IPS-18a (cell line): ENCODE results near the gene PLXDC2.
"Not testable (repeated sequence)": the region's sequence is repeated elsewhere in the genome, so short reads cannot be mapped to it uniquely, and the experiment has no call there.

Experiments used
- H3K27ac ChIP-seq: one replicate; pipeline ENCODE4 v1.5.1; 2013; ENCODE audit warnings: low read length
- H3K27me3 ChIP-seq: one replicate; pipeline ENCODE4 v1.6.1; 2013; ENCODE audit warnings: mild to moderate bottlenecking, low read length; ENCODE audit not compliant: control insufficient read depth, insufficient read depth
- H3K36me3 ChIP-seq: one replicate; pipeline ENCODE4 v1.6.1; 2013; ENCODE audit warnings: low read depth, low read length; ENCODE audit not compliant: control insufficient read depth
- H3K4me1 ChIP-seq: one replicate; pipeline ENCODE4 v1.6.1; 2013; ENCODE audit warnings: low read depth, low read length; ENCODE audit not compliant: control insufficient read depth
- H3K4me3 ChIP-seq: one replicate; pipeline ENCODE4 v1.5.1; 2013; ENCODE audit warnings: low read length
- H3K9ac ChIP-seq: one replicate; pipeline ENCODE4 v1.6.1; 2013; ENCODE audit warnings: mild to moderate bottlenecking, low read length, moderate library complexity
- H3K9me3 ChIP-seq: one replicate; pipeline ENCODE4 v1.6.1; 2013; ENCODE audit warnings: low read depth, low read length; ENCODE audit not compliant: control insufficient read depth

The PLXDC2 gene

GRCh38 chr10:19816411-19817230, at the start of gene PLXDC2:
PLXDC2 (plus strand) TSS chr10:19816432.
- Histone ChIP-seq H3K9me3 (no peaks in the 10 kb centered on the region), H3K36me3 (peaks cover 4% of the 10 kb centered on the region), H3K4me3 (peak within 1 kb of the TSS; percentile 97), H3K9ac (peak within 1 kb of the TSS; percentile 89), H3K27me3 (no peaks in the 10 kb centered on the region), H3K4me1 (peaks cover 24% of the 10 kb centered on the region), H3K27ac (peak within 1 kb of the TSS; percentile 53)

- Histone ChIP-seq H3K27me3 (no peaks in the 10 kb centered on the region), H3K9me3 (no peaks in the 10 kb centered on the region), H3K27ac (no peak overlapping the region), H3K4me3 (no peak overlapping the region), H3K9ac (no peak overlapping the region), H3K36me3 (no peaks in the 10 kb centered on the region), H3K4me1 (peaks cover 7% of the 10 kb centered on the region)
These were observed 48.4 kb upstream of the PLXDC2 start for GRCh38 chr10:19767876-19768275.

GRCh38 chr10:19769826-19770225, 46.4 kb upstream of the PLXDC2 start:
- not testable (repeated sequence) for H3K27me3 ChIP-seq, H3K36me3 ChIP-seq, H3K27ac ChIP-seq, H3K4me3 ChIP-seq, H3K4me1 ChIP-seq, H3K9me3 ChIP-seq, H3K9ac ChIP-seq

- no peaks in the 10 kb centered on the region for H3K9me3 ChIP-seq
- no peaks in the 10 kb centered on the region for H3K36me3 ChIP-seq
- H3K27me3 ChIP-seq = no peaks in the 10 kb centered on the region
These were observed 43.3 kb upstream of the PLXDC2 start for GRCh38 chr10:19772972-19773371.

GRCh38 chr10:19775296-19775695, 40.9 kb upstream of the PLXDC2 start:
- Histone ChIP-seq H3K27ac (no peak overlapping the region), H3K9ac (no peak overlapping the region), H3K4me1 (no peaks in the 10 kb centered on the region), H3K27me3 (no peaks in the 10 kb centered on the region), H3K36me3 (no peaks in the 10 kb centered on the region), H3K9me3 (no peaks in the 10 kb centered on the region), H3K4me3 (no peak overlapping the region)

More at GRCh38 chr10:19772972-19773371, 43.3 kb upstream of the PLXDC2 start:
- Histone ChIP-seq H3K9ac (no peak overlapping the region), H3K4me1 (peaks cover 2% of the 10 kb centered on the region), H3K27ac (no peak overlapping the region), H3K4me3 (no peak overlapping the region)

GRCh38 chr10:19777806-19778205, 38.4 kb upstream of the PLXDC2 start:
- H3K4me3 ChIP-seq = no peak overlapping the region
- H3K27me3 ChIP-seq = no peaks in the 10 kb centered on the region
- no peaks in the 10 kb centered on the region for H3K36me3 ChIP-seq
- no peak overlapping the region for H3K27ac ChIP-seq
- no peak overlapping the region for H3K9ac ChIP-seq
- H3K4me1 ChIP-seq = no peaks in the 10 kb centered on the region
- no peaks in the 10 kb centered on the region for H3K9me3 ChIP-seq

GRCh38 chr10:19778996-19779395, 37.2 kb upstream of the PLXDC2 start:
- peaks cover 5% of the 10 kb centered on the region for H3K4me1 ChIP-seq
- no peaks in the 10 kb centered on the region for H3K36me3 ChIP-seq
- H3K27me3 ChIP-seq = no peaks in the 10 kb centered on the region
- H3K4me3 ChIP-seq = no peak overlapping the region
- no peak overlapping the region for H3K9ac ChIP-seq
- no peaks in the 10 kb centered on the region for H3K9me3 ChIP-seq
- H3K27ac ChIP-seq = no peak overlapping the region

- H3K9me3 ChIP-seq = no peaks in the 10 kb centered on the region
These were observed 33.7 kb upstream of the PLXDC2 start for GRCh38 chr10:19782430-19783089.

GRCh38 chr10:19783721-19784120, 32.5 kb upstream of the PLXDC2 start:
- no peak overlapping the region for H3K4me3 ChIP-seq
- no peak overlapping the region for H3K9ac ChIP-seq
- peaks cover 11% of the 10 kb centered on the region for H3K4me1 ChIP-seq
- no peak overlapping the region for H3K27ac ChIP-seq
- H3K27me3 ChIP-seq = no peaks in the 10 kb centered on the region
- H3K36me3 ChIP-seq = no peaks in the 10 kb centered on the region
- no peaks in the 10 kb centered on the region for H3K9me3 ChIP-seq

More at GRCh38 chr10:19782430-19783089, 33.7 kb upstream of the PLXDC2 start:
- H3K9ac ChIP-seq = no peak overlapping the region
- H3K27ac ChIP-seq = no peak overlapping the region
- H3K4me1 ChIP-seq = peaks cover 5% of the 10 kb centered on the region
- no peak overlapping the region for H3K4me3 ChIP-seq
- no peaks in the 10 kb centered on the region for H3K36me3 ChIP-seq
- no peaks in the 10 kb centered on the region for H3K27me3 ChIP-seq

GRCh38 chr10:19785366-19785765, 30.9 kb upstream of the PLXDC2 start:
- Histone ChIP-seq H3K4me3 (no peak overlapping the region), H3K27ac (no peak overlapping the region), H3K9me3 (no peaks in the 10 kb centered on the region), H3K27me3 (no peaks in the 10 kb centered on the region), H3K36me3 (no peaks in the 10 kb centered on the region), H3K9ac (no peak overlapping the region), H3K4me1 (peaks cover 20% of the 10 kb centered on the region)

- H3K9me3 ChIP-seq = no peaks in the 10 kb centered on the region
- H3K27me3 ChIP-seq = no peaks in the 10 kb centered on the region
- no peak overlapping the region for H3K27ac ChIP-seq
- H3K36me3 ChIP-seq = no peaks in the 10 kb centered on the region
- H3K4me3 ChIP-seq = no peak overlapping the region
- H3K4me1 ChIP-seq = peaks cover 20% of the 10 kb centered on the region
- H3K9ac ChIP-seq = no peak overlapping the region
These were observed 28.1 kb upstream of the PLXDC2 start for GRCh38 chr10:19788075-19788686.
